Ishikawa (cell line): ENCODE data around the gene BEAN1.

Experiments used
- CEBPB ChIP-seq: IDR thresholded peaks from 2 replicates; pipeline ENCODE4 v1.6.1; 2012
- CREB1 ChIP-seq: IDR thresholded peaks from 2 replicates; pipeline ENCODE4 v1.6.1; 2012; ENCODE audit warnings: low read depth
- EGR1 ChIP-seq: IDR thresholded peaks from 2 replicates; pipeline ENCODE4 v1.6.1; 2012
- EP300 ChIP-seq: IDR thresholded peaks from 2 replicates; pipeline ENCODE4 v1.6.1; 2012; ENCODE audit warnings: borderline replicate concordance
- FOXM1 ChIP-seq: IDR thresholded peaks from 2 replicates; pipeline ENCODE4 v1.6.1; 2012; ENCODE audit warnings: low read depth, borderline replicate concordance
- NFIC ChIP-seq: IDR thresholded peaks from 2 replicates; pipeline ENCODE4 v1.6.1; 2012
- RAD21 ChIP-seq: IDR thresholded peaks from 2 replicates; pipeline ENCODE4 v1.6.1; 2012; ENCODE audit warnings: low read depth
- TAF1 ChIP-seq: IDR thresholded peaks from 2 replicates; pipeline ENCODE4 v1.6.1; 2012; ENCODE audit warnings: low read depth, mild to moderate bottlenecking
- TCF12 ChIP-seq: IDR thresholded peaks from 2 replicates; pipeline ENCODE4 v1.6.1; 2012; ENCODE audit warnings: low read depth
- TEAD4 ChIP-seq: IDR thresholded peaks from 2 replicates; pipeline ENCODE4 v1.6.1; 2012
- YY1 ChIP-seq: IDR thresholded peaks from 2 replicates; pipeline ENCODE4 v1.6.1; 2012; ENCODE audit warnings: low read depth
- ZBTB7A ChIP-seq: IDR thresholded peaks from 2 replicates; pipeline ENCODE4 v1.6.1; 2012; ENCODE audit warnings: low read depth
- TF ChIP-seq, protein P1 (sequence below): IDR thresholded peaks from 2 replicates; pipeline ENCODE4 v1.6.1; 2012
- TF ChIP-seq, protein P2 (sequence below): IDR thresholded peaks from 2 replicates; pipeline ENCODE4 v1.6.1; 2012
- TF ChIP-seq, protein P3 (sequence below): IDR thresholded peaks from 2 replicates; pipeline ENCODE4 v1.6.1; 2012; ENCODE audit warnings: low read depth, mild to moderate bottlenecking

Gene BEAN1

DNA sequence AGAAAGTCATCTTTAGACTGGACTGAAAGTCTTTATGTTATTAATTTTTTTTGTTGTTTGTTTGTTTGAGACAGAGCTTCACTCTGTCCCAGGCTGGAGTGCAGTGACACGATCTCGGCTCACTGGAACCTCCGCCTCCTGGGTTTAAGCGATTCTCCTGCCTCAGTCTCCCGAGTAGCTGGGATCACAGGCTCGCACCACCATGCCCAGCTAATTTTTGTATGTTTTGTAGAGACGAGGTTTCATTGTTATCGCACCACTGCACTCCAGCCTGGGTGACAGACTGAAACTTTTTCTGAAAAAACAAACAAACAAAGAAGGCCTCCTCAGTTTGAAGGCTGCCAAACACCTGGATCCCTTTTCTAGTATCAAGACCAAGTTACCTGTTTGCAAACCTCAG, 4.7 kb downstream of the BEAN1 start:
- no peak for TF ChIP-seq TCF12
- no peak for TF ChIP-seq CEBPB
- no peak for TF ChIP-seq EGR1
- TF ChIP-seq, protein P1, sequence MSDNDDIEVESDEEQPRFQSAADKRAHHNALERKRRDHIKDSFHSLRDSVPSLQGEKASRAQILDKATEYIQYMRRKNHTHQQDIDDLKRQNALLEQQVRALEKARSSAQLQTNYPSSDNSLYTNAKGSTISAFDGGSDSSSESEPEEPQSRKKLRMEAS: no peak
- TF ChIP-seq NFIC: no peak
- TF ChIP-seq, protein P2, sequence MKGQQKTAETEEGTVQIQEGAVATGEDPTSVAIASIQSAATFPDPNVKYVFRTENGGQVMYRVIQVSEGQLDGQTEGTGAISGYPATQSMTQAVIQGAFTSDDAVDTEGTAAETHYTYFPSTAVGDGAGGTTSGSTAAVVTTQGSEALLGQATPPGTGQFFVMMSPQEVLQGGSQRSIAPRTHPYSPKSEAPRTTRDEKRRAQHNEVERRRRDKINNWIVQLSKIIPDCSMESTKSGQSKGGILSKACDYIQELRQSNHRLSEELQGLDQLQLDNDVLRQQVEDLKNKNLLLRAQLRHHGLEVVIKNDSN: no peak
- no peak for TF ChIP-seq EP300
- TF ChIP-seq FOXM1: no peak
- TF ChIP-seq TEAD4: no peak
- TF ChIP-seq, protein P3, sequence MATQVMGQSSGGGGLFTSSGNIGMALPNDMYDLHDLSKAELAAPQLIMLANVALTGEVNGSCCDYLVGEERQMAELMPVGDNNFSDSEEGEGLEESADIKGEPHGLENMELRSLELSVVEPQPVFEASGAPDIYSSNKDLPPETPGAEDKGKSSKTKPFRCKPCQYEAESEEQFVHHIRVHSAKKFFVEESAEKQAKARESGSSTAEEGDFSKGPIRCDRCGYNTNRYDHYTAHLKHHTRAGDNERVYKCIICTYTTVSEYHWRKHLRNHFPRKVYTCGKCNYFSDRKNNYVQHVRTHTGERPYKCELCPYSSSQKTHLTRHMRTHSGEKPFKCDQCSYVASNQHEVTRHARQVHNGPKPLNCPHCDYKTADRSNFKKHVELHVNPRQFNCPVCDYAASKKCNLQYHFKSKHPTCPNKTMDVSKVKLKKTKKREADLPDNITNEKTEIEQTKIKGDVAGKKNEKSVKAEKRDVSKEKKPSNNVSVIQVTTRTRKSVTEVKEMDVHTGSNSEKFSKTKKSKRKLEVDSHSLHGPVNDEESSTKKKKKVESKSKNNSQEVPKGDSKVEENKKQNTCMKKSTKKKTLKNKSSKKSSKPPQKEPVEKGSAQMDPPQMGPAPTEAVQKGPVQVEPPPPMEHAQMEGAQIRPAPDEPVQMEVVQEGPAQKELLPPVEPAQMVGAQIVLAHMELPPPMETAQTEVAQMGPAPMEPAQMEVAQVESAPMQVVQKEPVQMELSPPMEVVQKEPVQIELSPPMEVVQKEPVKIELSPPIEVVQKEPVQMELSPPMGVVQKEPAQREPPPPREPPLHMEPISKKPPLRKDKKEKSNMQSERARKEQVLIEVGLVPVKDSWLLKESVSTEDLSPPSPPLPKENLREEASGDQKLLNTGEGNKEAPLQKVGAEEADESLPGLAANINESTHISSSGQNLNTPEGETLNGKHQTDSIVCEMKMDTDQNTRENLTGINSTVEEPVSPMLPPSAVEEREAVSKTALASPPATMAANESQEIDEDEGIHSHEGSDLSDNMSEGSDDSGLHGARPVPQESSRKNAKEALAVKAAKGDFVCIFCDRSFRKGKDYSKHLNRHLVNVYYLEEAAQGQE: no peak

DNA sequence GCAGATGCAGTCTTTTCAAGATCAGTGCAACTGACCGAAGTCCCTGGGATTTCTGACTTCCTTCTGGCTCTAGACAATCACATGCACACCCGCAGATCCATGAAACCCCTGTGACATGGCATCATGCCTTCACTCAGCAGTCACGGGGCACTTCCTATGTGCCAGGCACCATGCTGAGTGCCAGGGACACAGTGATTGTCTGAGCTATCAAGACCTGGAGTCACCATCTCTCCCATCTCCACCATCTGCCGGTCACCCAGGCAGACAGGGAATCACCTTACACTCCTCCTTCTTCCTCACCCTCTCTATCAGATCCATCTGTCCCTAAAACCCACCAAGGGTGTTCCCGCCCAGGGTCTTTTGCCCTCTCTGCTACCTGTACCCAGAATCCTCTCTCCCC, 5.3 kb downstream of the BEAN1 start:
- TF ChIP-seq EP300 (no peak), YY1 (no peak)

DNA sequence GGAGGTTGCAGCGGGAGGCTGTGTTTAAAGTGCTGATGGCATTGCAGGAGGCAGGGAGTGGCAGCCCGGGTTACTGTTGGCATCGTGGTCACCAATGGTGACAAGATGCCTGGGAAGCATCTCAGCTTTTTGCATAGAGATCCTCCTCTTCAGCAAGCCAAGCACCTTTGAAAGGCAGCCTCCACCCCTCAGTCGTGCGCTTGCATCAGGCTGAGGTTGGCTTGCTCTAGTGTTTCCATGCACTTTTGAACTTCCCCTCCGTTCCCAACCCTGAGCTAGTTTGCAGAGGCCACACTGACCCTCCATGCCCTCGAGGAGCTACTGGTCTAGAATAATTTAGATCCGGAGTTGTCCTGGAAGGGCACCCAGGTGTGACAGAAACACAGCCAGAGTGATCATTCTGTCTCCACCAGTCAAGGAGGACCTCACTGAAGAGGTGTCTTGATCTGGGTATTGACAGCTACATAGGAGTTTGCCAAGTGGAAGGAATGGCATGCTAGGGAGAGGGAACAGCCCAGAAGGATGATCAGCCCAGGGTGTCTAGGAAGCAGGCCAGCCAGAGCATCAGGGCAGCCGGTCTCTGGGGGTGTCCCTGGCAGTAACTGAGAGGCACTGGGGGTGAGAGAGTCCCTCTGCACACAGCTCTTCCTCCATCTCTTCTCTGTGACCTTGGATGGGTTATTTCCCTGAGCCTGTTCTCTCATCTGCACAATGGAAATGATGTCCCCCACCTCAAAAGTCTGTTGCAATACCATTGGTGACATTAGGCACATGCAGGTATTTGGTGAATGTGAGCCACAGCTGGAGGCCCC, 7.7 kb downstream of the BEAN1 start:
- TF ChIP-seq RAD21 (no peak), FOXM1 (no peak), EP300 (no peak), NFIC (no peak), TAF1 (no peak), TCF12 (no peak), TEAD4 (no peak), EGR1 (no peak), YY1 (no peak)
- TF ChIP-seq, protein P1: no peak
- TF ChIP-seq, protein P3: no peak
- TF ChIP-seq, protein P2: no peak

DNA sequence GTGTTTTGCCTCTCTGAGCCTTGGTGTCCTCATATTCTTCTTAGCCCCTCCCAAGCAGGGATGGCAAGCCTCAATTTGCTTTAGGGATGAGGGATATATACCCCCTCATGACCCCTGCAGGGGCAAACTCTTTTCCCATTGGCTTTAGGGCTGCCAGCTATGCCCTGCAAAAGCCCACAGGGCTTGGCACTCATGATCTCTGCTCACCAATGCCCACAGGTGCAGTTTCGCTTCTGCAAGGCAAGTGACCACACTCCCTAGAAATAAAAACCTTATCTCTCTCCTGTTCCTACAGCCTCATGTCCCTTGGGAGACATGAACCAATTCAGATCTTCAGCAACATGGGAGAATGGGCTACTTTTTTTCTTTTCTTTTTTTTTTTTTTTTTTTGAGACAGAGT, 8.8 kb downstream of the BEAN1 start:
- TF ChIP-seq CEBPB (no peak), NFIC (no peak), YY1 (no peak), RAD21 (no peak), EP300 (no peak)
- TF ChIP-seq, protein P3: no peak

DNA sequence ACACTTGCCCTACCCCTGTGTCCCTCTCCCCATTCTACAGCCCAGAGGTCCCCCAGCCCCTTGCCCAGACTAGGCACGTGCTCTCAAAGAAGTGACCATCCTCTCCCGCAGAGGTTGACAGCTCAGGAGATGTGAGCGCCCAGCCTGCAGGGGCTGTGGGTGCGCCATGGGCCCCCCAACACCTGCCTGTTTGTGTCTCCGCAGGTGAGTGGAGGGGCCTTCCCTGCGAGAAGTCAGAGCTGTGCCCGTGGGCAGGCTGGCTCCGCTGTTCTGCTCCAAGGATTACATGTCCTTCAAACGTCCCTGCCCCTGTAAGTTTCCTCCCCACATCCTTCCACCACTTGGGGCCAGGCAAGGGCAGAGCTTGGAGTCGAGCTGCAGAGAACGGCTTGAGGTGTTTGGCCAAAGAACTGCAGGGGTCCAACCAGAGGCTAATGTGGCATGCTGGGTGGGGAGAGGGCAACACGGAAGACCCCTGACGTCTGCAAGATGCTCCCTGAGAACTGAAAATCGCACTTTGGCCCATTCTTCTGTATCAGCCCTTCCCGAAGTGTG, 10.4 kb downstream of the BEAN1 start:
- no peak for TF ChIP-seq EP300
- no peak for TF ChIP-seq EGR1
- TF ChIP-seq CREB1: no peak
- TF ChIP-seq NFIC: no peak
- TF ChIP-seq CEBPB: no peak
- TF ChIP-seq YY1: no peak
- no peak for TF ChIP-seq TCF12
- TF ChIP-seq, protein P2: no peak
- TF ChIP-seq RAD21: no peak
- no peak for TF ChIP-seq FOXM1
- TF ChIP-seq TAF1: no peak
- no peak for TF ChIP-seq ZBTB7A
- TF ChIP-seq, protein P1: no peak
- TF ChIP-seq TEAD4: no peak
- TF ChIP-seq, protein P3: no peak
